Testis (tissue), 2 donors: Measurements from ENCODE around the gene CPNE7.

Experiments
- POLR2A ChIP-seq: fragments of 450-650 bp; IDR thresholded peaks from one replicate; pipeline ENCODE4 v1.6.1; 2017; ENCODE audit warnings: antibody characterized with exemption, mild to moderate bottlenecking, moderate library complexity
- TF ChIP-seq, protein P1 (sequence below), 3 experiments: fragments of 450-650 bp in 2 of 3; fragments of 200-600 bp in 1 of 3; sonication (generic) in 1 of 3; IDR thresholded peaks; one replicate each; pipeline ENCODE4 v1.5.1; 2016 to 2019; ENCODE audit warnings: antibody characterized with exemption in 3 of 3, mild to moderate bottlenecking in 2 of 3, moderate library complexity in 1 of 3

DNA sequence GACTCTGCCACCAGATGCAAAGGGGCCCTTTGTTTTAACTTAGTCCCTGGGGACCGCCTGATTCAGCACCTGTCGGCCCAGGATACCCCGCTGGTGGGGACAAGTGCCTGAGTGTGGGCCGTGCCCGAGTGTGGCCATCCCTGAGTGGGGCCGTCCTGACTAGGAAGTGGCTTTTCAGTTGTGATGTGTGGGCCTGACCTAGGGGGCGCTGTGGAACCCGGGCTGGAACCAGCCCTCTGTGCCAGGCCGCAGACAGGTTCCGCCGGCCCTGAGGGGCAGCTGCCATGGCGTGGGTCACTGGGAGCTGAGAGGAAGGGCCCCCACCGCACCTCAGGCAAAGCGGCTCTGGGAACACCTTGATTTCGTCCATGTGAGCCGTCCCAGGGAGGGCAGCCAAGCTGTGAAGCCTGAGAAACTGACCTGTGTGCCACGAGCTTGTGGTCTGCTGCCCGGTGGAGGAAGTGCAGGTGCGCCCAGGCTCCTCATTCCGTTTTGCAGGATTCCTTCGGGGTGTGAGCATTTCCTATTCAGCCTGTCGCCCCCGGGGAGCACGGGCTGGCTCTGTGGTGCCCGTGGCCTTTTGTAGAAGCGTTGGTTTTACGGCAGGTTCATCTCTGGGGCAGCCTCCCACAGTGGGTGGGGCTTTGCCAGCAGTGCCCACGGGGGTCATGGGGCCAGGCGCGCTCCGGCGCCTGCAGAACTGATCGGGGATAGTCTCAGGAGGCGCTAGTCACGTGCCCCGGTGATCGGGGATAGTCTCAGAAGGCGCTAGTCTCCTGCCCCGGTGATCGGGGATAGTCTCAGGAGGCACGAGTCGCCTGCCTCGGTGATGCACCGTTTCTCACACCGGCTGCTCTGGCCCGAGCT lies 9.8 kb upstream of the CPNE7 start:
- TF ChIP-seq, protein P1, sequence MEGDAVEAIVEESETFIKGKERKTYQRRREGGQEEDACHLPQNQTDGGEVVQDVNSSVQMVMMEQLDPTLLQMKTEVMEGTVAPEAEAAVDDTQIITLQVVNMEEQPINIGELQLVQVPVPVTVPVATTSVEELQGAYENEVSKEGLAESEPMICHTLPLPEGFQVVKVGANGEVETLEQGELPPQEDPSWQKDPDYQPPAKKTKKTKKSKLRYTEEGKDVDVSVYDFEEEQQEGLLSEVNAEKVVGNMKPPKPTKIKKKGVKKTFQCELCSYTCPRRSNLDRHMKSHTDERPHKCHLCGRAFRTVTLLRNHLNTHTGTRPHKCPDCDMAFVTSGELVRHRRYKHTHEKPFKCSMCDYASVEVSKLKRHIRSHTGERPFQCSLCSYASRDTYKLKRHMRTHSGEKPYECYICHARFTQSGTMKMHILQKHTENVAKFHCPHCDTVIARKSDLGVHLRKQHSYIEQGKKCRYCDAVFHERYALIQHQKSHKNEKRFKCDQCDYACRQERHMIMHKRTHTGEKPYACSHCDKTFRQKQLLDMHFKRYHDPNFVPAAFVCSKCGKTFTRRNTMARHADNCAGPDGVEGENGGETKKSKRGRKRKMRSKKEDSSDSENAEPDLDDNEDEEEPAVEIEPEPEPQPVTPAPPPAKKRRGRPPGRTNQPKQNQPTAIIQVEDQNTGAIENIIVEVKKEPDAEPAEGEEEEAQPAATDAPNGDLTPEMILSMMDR (IDR thresholded peaks at IDR 0.05): peak in 2 of 3 experiments; percentile 26 to 46
- no peak for TF ChIP-seq POLR2A
